ENCODE data around the gene CEMIP. TPM values are rescaled to one million over a fixed set of nuclear protein-coding genes. Genes with fewer than 3 reads are reported as not detected.

The CEMIP gene
- total RNA-seq, 1 donor, result 131 TPM

- TF ChIP-seq CTCF (IDR thresholded peaks at IDR 0.05; ENCODE audit: insufficient read depth, low read depth, low read length), result no peak
- no peak for DNase-seq (ENCODE audit: low read depth)
- no peak overlapping the region for H3K4me3 ChIP-seq (ENCODE audit: low read depth, low read length)
Measured at GRCh38 chr15:80817901-80818300, 38.7 kb downstream of the CEMIP start.

GRCh38 chr15:80819001-80819400 lies 39.8 kb downstream of the CEMIP start:
- DNase-seq (ENCODE audit: low read depth), result no peak
- H3K4me3 ChIP-seq (ENCODE audit: low read depth, low read length), result no peak overlapping the region
- TF ChIP-seq CTCF (IDR thresholded peaks at IDR 0.05; ENCODE audit: insufficient read depth, low read depth, low read length), result no peak

- no peak overlapping the region for H3K4me3 ChIP-seq (ENCODE audit: low read depth, low read length)
- no peak for DNase-seq (ENCODE audit: low read depth)
- TF ChIP-seq CTCF (IDR thresholded peaks at IDR 0.05; ENCODE audit: insufficient read depth, low read depth, low read length), result no peak
Measured at GRCh38 chr15:80820092-80820491, 40.9 kb downstream of the CEMIP start.

- no peak overlapping the region for H3K4me3 ChIP-seq (ENCODE audit: low read depth, low read length)
- no peak for TF ChIP-seq CTCF (IDR thresholded peaks at IDR 0.05; ENCODE audit: insufficient read depth, low read depth, low read length)
- no peak for DNase-seq (ENCODE audit: low read depth)
Measured at GRCh38 chr15:80822256-80822655, 43.1 kb downstream of the CEMIP start.

GRCh38 chr15:80822676-80823075 lies 43.5 kb downstream of the CEMIP start:
- TF ChIP-seq CTCF (IDR thresholded peaks at IDR 0.05; ENCODE audit: insufficient read depth, low read depth, low read length), result no peak
- no peak for DNase-seq (ENCODE audit: low read depth)
- H3K4me3 ChIP-seq (ENCODE audit: low read depth, low read length), result no peak overlapping the region

GRCh38 chr15:80823120-80823519 lies 44.0 kb downstream of the CEMIP start:
- TF ChIP-seq CTCF (IDR thresholded peaks at IDR 0.05; ENCODE audit: insufficient read depth, low read depth, low read length), result no peak
- DNase-seq (ENCODE audit: low read depth), result no peak
- no peak overlapping the region for H3K4me3 ChIP-seq (ENCODE audit: low read depth, low read length)

- no peak overlapping the region for H3K4me3 ChIP-seq (ENCODE audit: low read depth, low read length)
- no peak for DNase-seq (ENCODE audit: low read depth)
- TF ChIP-seq CTCF (IDR thresholded peaks at IDR 0.05; ENCODE audit: insufficient read depth, low read depth, low read length), result no peak
Measured at GRCh38 chr15:80823995-80824394, 44.8 kb downstream of the CEMIP start.
